ENCODE data around the gene FGD2.

DNA sequence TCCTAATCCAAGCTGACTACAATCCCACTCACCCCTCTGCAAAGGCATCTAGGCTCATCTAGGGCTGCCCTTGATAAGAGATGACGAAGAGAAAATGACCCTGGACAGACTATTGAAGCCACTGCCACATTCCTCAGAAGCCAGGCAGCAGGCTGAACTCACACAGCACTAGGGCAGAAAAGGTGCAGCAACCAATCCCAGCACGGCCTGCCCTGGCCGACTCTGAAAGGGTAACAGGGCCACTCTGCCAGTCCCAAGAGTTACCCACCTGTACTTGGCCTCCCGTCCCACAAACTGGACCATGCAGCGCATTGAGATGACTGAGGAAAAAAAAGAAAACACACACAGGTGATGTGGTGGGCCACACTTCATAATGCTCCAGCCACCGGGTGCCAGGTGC, 28.5 kb upstream of the FGD2 start:
- TF ChIP-seq, protein P1, sequence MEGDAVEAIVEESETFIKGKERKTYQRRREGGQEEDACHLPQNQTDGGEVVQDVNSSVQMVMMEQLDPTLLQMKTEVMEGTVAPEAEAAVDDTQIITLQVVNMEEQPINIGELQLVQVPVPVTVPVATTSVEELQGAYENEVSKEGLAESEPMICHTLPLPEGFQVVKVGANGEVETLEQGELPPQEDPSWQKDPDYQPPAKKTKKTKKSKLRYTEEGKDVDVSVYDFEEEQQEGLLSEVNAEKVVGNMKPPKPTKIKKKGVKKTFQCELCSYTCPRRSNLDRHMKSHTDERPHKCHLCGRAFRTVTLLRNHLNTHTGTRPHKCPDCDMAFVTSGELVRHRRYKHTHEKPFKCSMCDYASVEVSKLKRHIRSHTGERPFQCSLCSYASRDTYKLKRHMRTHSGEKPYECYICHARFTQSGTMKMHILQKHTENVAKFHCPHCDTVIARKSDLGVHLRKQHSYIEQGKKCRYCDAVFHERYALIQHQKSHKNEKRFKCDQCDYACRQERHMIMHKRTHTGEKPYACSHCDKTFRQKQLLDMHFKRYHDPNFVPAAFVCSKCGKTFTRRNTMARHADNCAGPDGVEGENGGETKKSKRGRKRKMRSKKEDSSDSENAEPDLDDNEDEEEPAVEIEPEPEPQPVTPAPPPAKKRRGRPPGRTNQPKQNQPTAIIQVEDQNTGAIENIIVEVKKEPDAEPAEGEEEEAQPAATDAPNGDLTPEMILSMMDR (IDR thresholded peaks at IDR 0.05; ENCODE audit: insufficient read depth, low read length): no peak
- TF ChIP-seq POLR2AphosphoS5 (IDR thresholded peaks at IDR 0.05; ENCODE audit: low read depth): no peak
